HG02571 (cell line): Measurements from ENCODE around the gene ZNF280C.

Experiments
- ATAC-seq: cut with Tn5 transposase; IDR thresholded peaks from one replicate; pipeline ENCODE4 v1.9.1; 2021; ENCODE audit warnings: mild to moderate bottlenecking, moderate library complexity; ENCODE audit not compliant: unreplicated experiment

ZNF280C gene

GRCh38 chrX:130179579-130180215, 89.0 kb downstream of the ZNF280C start:
- ATAC-seq: no peak

DNA sequence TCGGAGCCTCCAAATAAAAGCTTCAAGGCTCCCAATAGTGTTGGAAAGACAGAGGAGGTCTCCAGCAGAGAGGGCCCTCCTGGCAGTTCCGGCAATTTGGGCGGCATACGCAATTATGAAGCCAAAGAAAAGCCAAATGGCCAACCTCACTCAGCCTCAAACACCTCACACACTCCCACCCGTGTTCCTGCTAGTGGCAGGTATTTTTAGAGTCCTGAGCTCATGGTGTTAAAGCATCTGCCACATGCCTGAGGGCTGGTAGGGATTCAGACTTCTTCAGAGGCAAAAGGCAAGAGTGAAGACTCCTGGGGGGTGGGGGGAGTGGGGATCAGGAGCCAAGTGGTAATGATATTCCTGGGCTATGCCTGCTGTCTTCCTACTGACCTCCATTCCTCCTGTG, 89.5 kb downstream of the ZNF280C start:
- ATAC-seq: no peak

GRCh38 chrX:130176942-130177341, 91.8 kb downstream of the ZNF280C start:
- no peak for ATAC-seq

- ATAC-seq: peak; percentile 66
Observed at GRCh38 chrX:130176354-130176776, 92.3 kb downstream of the ZNF280C start.

DNA sequence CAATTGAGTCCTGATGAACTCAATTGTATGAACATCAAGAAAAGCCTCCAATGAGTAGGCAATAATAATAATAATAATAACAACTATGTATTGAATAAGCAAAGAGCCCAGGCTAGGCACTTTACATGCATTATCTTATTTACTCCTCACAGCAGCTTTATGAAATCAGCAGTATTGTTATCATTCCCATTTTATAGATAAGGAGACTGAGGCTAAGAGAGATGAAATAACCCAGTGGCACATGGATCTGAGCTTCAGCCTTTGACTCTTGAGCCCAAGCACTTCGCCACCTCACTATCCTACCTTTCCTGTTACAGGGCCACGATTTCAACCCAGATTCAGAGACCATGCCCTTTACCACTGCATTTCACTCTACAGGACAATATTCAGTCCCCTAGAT, 93.8 kb downstream of the ZNF280C start:
- no peak for ATAC-seq

- ATAC-seq: no peak
Observed at GRCh38 chrX:130174045-130174704, 94.5 kb downstream of the ZNF280C start.

GRCh38 chrX:130173190-130173895, 95.4 kb downstream of the ZNF280C start:
- peak; percentile 35 for ATAC-seq

DNA sequence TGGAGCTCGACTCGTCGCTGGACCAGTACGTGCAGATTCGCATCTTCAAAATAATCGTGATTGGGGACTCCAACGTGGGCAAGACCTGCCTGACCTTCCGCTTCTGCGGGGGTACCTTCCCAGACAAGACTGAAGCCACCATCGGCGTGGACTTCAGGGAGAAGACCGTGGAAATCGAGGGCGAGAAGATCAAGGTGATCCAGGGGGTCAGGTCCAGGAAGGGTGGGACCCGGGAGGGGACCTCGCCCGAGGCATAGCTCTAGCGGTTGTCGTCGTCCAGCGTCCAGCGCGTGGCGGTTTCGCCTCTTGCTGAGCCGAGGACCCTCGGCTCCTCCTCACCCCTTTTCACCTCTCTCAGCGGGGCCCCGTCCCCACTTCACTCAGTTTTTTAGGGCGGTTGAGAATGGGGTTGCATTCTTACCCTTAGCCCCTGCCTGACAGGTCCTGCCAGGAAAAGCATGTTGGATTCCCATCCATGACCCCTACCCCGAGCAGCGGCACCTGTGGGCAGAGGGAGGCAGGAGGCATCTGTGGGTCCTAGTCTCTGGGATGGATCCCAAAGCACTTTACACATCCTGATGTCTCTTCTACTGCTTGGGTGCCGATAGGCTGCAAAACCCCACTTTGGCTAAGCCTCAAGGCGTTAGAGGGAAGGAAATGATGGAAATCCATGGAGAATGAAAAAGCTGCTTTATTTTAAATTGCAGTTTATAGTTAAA, 96.4 kb downstream of the ZNF280C start:
- no peak for ATAC-seq

DNA sequence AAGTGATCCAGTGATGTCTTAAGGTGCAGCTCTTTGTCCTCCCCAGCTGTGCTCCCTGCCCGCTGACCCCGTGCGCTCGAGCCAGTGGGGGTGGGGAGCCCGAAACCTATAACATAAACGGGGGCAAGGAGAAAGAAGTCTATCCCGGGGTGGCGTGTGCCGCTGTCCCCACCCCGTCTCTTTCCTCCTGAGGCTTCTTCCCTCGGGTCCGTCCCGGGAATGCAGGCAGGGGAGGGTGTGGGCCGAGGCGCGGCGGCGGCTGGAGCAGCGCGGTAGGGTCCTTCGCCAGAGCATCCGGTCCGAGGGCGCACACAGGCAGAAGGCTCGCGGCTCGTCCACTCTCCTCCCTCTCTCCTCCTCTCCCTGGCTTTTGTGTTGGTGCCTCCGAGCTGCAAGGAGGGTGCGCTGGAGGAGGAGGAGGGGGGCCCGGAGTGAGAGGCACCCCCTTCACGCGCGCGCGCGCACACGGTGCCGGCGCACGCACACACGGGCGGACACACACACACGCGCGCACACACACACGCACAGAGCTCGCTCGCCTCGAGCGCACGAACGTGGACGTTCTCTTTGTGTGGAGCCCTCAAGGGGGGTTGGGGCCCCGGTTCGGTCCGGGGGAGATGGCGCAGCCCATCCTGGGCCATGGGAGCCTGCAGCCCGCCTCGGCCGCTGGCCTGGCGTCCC, 97.1 kb downstream of the ZNF280C start, which contains the start of gene RAB33A:
TSS of gene RAB33A (plus strand) at position 517 of the 681 bp plus-strand sequence. CDS start at position 618, 101 bp downstream.
- no peak for ATAC-seq

- peak; percentile 62 for ATAC-seq
Observed at GRCh38 chrX:130170752-130171445, 97.8 kb downstream of the ZNF280C start.

GRCh38 chrX:130167040-130167439, 101.7 kb downstream of the ZNF280C start:
- ATAC-seq: no peak

DNA sequence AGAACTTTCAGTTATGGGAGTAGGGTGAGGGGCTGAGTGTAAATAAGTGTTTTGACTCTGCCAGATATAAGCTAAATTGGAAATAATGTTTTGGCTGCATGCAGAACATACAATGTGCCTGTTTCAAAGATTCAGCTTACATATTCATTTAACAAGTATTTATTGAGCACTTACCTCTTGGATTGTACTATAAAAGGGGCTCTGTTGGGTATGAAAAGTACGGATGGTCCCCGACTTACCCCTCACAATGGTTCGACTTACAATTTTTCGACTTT, 102.3 kb downstream of the ZNF280C start:
- ATAC-seq: no peak

GRCh38 chrX:130165703-130166502, 102.8 kb downstream of the ZNF280C start, which contains the start of gene AIFM1:
TSS of gene AIFM1 (minus strand) at chrX:130165841. CDS start at chrX:130165656, 185 bp downstream.
- peak; percentile 90 for ATAC-seq

DNA sequence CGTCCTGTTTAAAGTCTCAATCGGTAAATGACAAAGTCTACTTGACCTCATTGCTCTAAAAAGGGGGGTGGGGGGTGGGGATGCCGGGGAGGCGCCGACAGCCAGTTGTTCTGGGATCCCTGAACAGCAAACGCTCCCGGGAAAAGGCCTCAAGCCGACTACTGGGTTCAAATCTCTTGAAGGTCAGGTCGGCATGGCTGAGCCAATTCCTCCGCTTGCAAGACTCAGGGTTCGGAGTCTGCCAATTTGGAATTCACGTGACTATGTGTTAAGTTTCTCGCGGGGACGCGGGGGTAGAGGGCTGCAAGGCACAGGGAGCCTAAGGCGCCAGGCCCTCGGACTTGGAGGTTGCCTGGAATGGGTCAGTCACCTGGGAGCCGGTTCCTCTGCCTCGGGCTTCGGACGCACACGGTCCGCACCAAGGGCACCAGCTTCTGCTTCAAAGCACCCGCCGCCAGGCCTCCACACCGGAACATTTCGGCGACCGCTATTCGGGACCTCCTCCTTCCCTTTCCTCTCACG, 103.5 kb downstream of the ZNF280C start:
- ATAC-seq: no peak

GRCh38 chrX:130163398-130163797, 105.3 kb downstream of the ZNF280C start:
- no peak for ATAC-seq

DNA sequence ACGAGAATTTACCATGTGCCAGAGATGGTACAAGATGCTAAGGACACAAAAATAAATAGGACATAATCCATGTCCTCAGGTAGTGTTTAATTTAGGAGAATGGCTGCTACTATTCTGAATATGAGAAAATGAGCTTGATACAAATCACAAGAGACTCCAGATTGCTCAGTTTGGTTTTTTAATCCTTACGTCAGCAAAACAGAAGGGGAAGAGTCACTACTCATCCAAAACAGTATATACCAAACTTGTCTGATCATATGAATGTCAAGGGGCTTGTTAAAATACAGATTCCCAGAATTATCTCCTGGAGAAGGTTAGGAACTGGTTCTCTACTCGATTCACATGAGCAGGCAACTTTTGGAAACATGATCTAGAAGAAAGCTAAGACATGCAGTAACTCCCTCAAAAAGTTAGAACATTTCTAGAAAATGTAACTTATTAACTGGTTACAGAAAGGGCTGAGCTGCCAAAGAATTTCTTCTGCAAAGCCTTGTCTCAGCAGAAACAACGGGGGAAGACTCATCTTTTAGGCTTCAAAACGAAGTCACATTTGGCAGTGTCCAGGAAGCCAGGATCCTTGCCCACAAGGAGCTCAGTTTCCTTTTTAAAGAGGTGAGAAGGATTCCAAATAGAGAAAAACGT, 106.5 kb downstream of the ZNF280C start:
- no peak for ATAC-seq

DNA sequence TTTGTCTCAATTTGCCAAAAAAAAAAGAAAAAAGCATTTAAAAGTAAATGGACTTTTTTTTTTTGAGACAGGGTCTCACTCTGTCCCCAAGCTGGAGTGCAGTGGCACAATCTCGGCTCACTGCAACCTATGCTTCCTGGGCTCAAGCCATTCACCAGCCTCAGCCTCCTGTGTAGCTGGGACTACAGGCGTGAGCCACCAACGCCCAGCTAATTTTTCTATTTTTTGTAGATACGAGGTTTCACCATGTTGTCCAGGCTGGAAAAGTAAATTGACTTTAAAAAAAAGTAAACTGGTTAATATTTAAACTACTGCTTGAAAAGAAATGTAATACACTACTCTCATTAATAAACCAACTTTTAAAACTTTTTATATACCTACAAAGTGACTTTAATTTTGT, 108.9 kb downstream of the ZNF280C start:
- no peak for ATAC-seq

GRCh38 chrX:130158311-130158710, 110.4 kb downstream of the ZNF280C start:
- ATAC-seq: no peak

DNA sequence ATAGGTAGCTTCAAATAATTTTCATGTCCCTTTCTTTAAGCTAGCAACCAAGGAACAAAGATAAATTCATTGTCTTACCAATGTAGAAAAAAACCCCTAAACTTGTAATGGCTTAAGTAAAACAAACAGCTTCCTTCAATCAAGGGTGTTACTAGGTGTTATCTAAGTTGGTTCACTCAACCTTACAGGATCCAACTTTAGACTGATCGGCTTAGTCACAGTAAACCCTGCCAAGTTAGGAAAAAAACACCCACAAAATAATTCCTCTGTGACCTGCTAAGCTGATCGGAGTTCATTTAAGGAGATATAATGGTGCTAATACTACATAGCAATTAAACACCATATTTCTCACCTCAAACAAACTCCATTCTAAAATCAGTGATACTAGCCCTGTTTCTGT, 113.1 kb downstream of the ZNF280C start:
- no peak for ATAC-seq
